ENCODE measurements around the gene RPEL1. TPM values are rescaled to one million over a fixed set of nuclear protein-coding genes. Genes with fewer than 3 reads are reported as not detected.
"Not testable (repeated sequence)": the region's sequence is repeated elsewhere in the genome, so short reads cannot be mapped to it uniquely, and the experiment has no call there.

Gene RPEL1
- total and polyA plus RNA-seq, 2 experiments from 2014 or later: 0.10 TPM; not detected in 1

DNA sequence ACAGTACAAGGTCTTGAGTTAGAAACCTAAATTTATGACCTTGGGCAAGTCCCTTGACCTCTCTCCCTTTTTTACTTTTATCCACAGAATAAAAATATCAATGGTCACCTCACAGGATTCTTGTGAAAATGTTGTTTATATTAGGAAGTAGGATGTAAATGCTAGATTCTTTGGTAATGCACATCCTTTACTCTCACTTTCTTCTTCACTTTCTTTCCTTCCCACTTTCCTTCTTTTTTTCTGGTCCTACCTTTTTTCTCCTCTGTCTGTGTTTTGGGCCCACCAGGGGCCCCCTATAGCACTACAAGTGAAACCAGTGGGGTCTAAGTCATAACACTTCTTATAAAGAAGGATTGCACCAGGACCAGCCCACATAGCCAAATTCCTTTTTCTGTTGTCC lies 12.1 kb downstream of the RPEL1 start:
- TF ChIP-seq EZH2 (IDR thresholded peaks at IDR 0.05; ENCODE audit: borderline replicate concordance): no peak
- TF ChIP-seq, protein P1, sequence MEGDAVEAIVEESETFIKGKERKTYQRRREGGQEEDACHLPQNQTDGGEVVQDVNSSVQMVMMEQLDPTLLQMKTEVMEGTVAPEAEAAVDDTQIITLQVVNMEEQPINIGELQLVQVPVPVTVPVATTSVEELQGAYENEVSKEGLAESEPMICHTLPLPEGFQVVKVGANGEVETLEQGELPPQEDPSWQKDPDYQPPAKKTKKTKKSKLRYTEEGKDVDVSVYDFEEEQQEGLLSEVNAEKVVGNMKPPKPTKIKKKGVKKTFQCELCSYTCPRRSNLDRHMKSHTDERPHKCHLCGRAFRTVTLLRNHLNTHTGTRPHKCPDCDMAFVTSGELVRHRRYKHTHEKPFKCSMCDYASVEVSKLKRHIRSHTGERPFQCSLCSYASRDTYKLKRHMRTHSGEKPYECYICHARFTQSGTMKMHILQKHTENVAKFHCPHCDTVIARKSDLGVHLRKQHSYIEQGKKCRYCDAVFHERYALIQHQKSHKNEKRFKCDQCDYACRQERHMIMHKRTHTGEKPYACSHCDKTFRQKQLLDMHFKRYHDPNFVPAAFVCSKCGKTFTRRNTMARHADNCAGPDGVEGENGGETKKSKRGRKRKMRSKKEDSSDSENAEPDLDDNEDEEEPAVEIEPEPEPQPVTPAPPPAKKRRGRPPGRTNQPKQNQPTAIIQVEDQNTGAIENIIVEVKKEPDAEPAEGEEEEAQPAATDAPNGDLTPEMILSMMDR (IDR thresholded peaks at IDR 0.05; ENCODE audit: poor library complexity): no peak
- no peak for TF ChIP-seq EZH2phosphoT487 (IDR thresholded peaks at IDR 0.05; ENCODE audit: low read depth, severe bottlenecking, unreplicated experiment)
- no peaks in the 10 kb centered on the region for H3K9me2 ChIP-seq (replicated peaks; ENCODE audit: insufficient read depth)
- H2AFZ ChIP-seq: no peak overlapping the region
- no peaks in the 10 kb centered on the region for H4K20me1 ChIP-seq (ENCODE audit: insufficient read depth, poor library complexity, severe bottlenecking)
- H3K9me3 ChIP-seq (ENCODE audit: low read depth): no peaks in the 10 kb centered on the region
- no peaks in the 10 kb centered on the region for H3K4me1 ChIP-seq (ENCODE audit: insufficient read depth)
- no peaks in the 10 kb centered on the region for H3K36me3 ChIP-seq (replicated peaks; ENCODE audit: insufficient read depth, low read depth)
- no peak overlapping the region for H3K4me3 ChIP-seq
- H3K27me3 ChIP-seq: no peaks in the 10 kb centered on the region
- no peak overlapping the region for H3K27ac ChIP-seq
- H3K4me2 ChIP-seq: no peak overlapping the region
- no peaks in the 10 kb centered on the region for H3K79me2 ChIP-seq
- DNase-seq (ENCODE audit: low spot score): no peak

DNA sequence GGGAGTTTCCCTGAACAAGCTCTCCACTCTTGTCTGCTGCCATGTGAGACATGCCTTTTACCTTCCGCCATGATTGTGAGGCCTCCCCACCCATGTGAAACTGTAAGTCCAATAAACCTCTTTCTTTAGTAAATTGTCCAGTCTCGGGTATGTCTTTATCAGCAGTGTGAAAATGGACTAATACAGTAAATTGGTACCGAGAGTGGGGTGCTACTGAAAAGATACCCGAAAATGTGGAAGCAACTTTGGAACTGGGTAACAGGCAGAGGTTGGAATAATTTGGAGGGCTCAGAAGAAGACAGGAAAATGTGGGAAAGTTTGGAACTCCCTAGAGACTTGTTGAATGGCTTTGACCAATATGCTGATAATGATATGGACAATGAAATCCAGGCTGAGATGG lies 13.2 kb downstream of the RPEL1 start:
- DNase-seq (ENCODE audit: low spot score); H3K4me2 ChIP-seq; H3K9me2 ChIP-seq (replicated peaks; ENCODE audit: insufficient read depth); H3K27ac ChIP-seq; H3K9me3 ChIP-seq (ENCODE audit: low read depth); H3K4me1 ChIP-seq (ENCODE audit: insufficient read depth); H3K4me3 ChIP-seq; H3K79me2 ChIP-seq; H2AFZ ChIP-seq; H4K20me1 ChIP-seq (ENCODE audit: insufficient read depth, poor library complexity, severe bottlenecking); H3K36me3 ChIP-seq (replicated peaks; ENCODE audit: insufficient read depth, low read depth); H3K27me3 ChIP-seq: not testable (repeated sequence)
- 92% methylated on average over 4 of the region's 4 CpGs for WGBS (ENCODE audit: low lambda C conversion rate, missing lambda C conversion rate)

DNA sequence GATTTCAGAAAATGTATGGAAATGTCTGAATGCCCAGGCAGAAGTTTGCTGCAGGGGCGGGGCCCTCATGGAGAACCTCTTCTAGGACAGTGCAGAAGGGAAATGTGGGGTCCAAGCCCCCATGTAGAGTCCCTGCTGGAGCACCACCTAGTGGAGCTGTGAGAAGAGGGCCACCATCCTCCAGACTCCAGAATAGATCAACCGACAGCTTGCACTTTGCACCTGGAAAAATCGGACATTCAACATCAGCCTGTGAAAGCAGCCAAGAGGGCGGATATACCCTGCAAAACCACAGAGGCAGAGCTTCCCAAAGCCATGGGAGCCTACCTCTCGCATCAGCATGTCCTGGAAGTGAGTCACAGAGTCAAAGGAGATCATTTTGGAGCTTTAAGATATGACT lies 14.3 kb downstream of the RPEL1 start:
- no peaks in the 10 kb centered on the region for H3K4me1 ChIP-seq (ENCODE audit: insufficient read depth)
- H2AFZ ChIP-seq: no peak overlapping the region
- no peaks in the 10 kb centered on the region for H4K20me1 ChIP-seq (ENCODE audit: insufficient read depth, poor library complexity, severe bottlenecking)
- H3K9me3 ChIP-seq (ENCODE audit: low read depth): no peaks in the 10 kb centered on the region
- H3K36me3 ChIP-seq (replicated peaks; ENCODE audit: insufficient read depth, low read depth): no peaks in the 10 kb centered on the region
- no peak for DNase-seq (ENCODE audit: low spot score)
- no peaks in the 10 kb centered on the region for H3K27me3 ChIP-seq
- no peak overlapping the region for H3K4me2 ChIP-seq
- no peak for TF ChIP-seq EZH2phosphoT487 (IDR thresholded peaks at IDR 0.05; ENCODE audit: low read depth, severe bottlenecking, unreplicated experiment)
- TF ChIP-seq, protein P1 (IDR thresholded peaks at IDR 0.05; ENCODE audit: poor library complexity): no peak
- TF ChIP-seq EZH2 (IDR thresholded peaks at IDR 0.05; ENCODE audit: borderline replicate concordance): no peak
- WGBS (ENCODE audit: low lambda C conversion rate, missing lambda C conversion rate): 87% methylated on average over 5 of the region's 5 CpGs
- no peak overlapping the region for H3K27ac ChIP-seq
- no peaks in the 10 kb centered on the region for H3K9me2 ChIP-seq (replicated peaks; ENCODE audit: insufficient read depth)
- H3K79me2 ChIP-seq: no peaks in the 10 kb centered on the region
- no peak overlapping the region for H3K4me3 ChIP-seq

DNA sequence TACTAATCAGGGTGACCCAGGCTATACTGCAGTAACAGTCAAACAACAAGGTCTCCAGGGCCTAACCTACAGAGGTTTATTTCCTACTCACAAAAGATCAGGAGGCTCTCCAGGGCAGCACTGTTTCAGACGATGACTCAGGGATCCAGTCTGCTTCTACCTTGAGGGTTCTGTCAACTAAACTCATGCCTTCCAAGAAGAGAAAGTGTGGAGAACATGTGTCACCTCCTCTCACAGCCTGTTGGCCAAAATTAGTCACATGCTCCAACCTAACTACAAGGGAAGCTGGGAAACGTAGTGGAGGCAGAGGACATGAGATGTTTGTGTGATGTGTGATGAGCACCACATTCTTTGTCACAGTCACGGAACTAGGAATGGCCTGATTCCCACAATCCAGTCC lies 16.5 kb downstream of the RPEL1 start:
- no peaks in the 10 kb centered on the region for H3K27me3 ChIP-seq
- no peaks in the 10 kb centered on the region for H3K79me2 ChIP-seq
- no peak overlapping the region for H3K4me2 ChIP-seq
- H4K20me1 ChIP-seq (ENCODE audit: insufficient read depth, poor library complexity, severe bottlenecking): no peaks in the 10 kb centered on the region
- H3K4me3 ChIP-seq: no peak overlapping the region
- WGBS (ENCODE audit: low lambda C conversion rate, missing lambda C conversion rate): 81% methylated on average over 3 of the region's 3 CpGs
- no peak overlapping the region for H3K27ac ChIP-seq
- TF ChIP-seq EZH2phosphoT487 (IDR thresholded peaks at IDR 0.05; ENCODE audit: low read depth, severe bottlenecking, unreplicated experiment) (no peak), EZH2 (IDR thresholded peaks at IDR 0.05; ENCODE audit: borderline replicate concordance) (no peak)
- TF ChIP-seq, protein P1 (IDR thresholded peaks at IDR 0.05; ENCODE audit: poor library complexity): no peak
- no peaks in the 10 kb centered on the region for H3K4me1 ChIP-seq (ENCODE audit: insufficient read depth)
- no peak for DNase-seq (ENCODE audit: low spot score)
- H3K9me3 ChIP-seq (ENCODE audit: low read depth): no peaks in the 10 kb centered on the region
- no peaks in the 10 kb centered on the region for H3K9me2 ChIP-seq (replicated peaks; ENCODE audit: insufficient read depth)
- no peak overlapping the region for H2AFZ ChIP-seq
- H3K36me3 ChIP-seq (replicated peaks; ENCODE audit: insufficient read depth, low read depth): no peaks in the 10 kb centered on the region
